Measurements from ENCODE around the gene MTUS2. TPM values are rescaled to one million over a fixed set of nuclear protein-coding genes. Genes with fewer than 3 reads are reported as not detected.
"Not testable (repeated sequence)": the region's sequence is repeated elsewhere in the genome, so short reads cannot be mapped to it uniquely, and the experiment has no call there.

MTUS2 gene
- polyA plus RNA-seq, 4 donors, result 0.74 to 6.2 (median 1.6) TPM

GRCh38 chr13:29281932-29282495, 461.9 kb downstream of the MTUS2 start:
- DNase-seq (ENCODE audit: low read depth in 4 of 4, low spot score in 3 of 4), result no peak

GRCh38 chr13:29284726-29285125, 464.6 kb downstream of the MTUS2 start:
- no peak for DNase-seq (ENCODE audit: low read depth in 4 of 4, low spot score in 3 of 4)

GRCh38 chr13:29287237-29287636, 467.1 kb downstream of the MTUS2 start:
- no peak for DNase-seq (ENCODE audit: low read depth in 4 of 4, low spot score in 3 of 4)

GRCh38 chr13:29292045-29292444, 471.9 kb downstream of the MTUS2 start:
- DNase-seq (ENCODE audit: low read depth in 4 of 4, low spot score in 3 of 4), result no peak

GRCh38 chr13:29294821-29295220, 474.7 kb downstream of the MTUS2 start:
- DNase-seq (ENCODE audit: low read depth in 4 of 4, low spot score in 3 of 4), result no peak

GRCh38 chr13:29301027-29301426, 480.9 kb downstream of the MTUS2 start:
- DNase-seq (ENCODE audit: low read depth in 4 of 4, low spot score in 3 of 4), result no peak

GRCh38 chr13:29304148-29304547, 484.0 kb downstream of the MTUS2 start:
- no peak for DNase-seq (ENCODE audit: low read depth in 4 of 4, low spot score in 3 of 4)

GRCh38 chr13:29310806-29311205, 490.7 kb downstream of the MTUS2 start:
- DNase-seq (ENCODE audit: low read depth in 4 of 4, low spot score in 3 of 4), result no peak

GRCh38 chr13:29315847-29316246, 495.7 kb downstream of the MTUS2 start:
- DNase-seq (ENCODE audit: low read depth in 4 of 4, low spot score in 3 of 4), result no peak

GRCh38 chr13:29317828-29318227, 497.7 kb downstream of the MTUS2 start:
- DNase-seq (ENCODE audit: low read depth in 4 of 4, low spot score in 3 of 4), result no peak

- DNase-seq (ENCODE audit: low read depth in 4 of 4, low spot score in 3 of 4), result no peak
Observed at GRCh38 chr13:29318741-29319140, 498.6 kb downstream of the MTUS2 start.

GRCh38 chr13:29319451-29319850, 499.3 kb downstream of the MTUS2 start:
- DNase-seq (ENCODE audit: low read depth in 4 of 4, low spot score in 3 of 4), result no peak

GRCh38 chr13:29323954-29324353, 503.8 kb downstream of the MTUS2 start:
- no peak for DNase-seq (ENCODE audit: low read depth in 4 of 4, low spot score in 3 of 4)

GRCh38 chr13:29324601-29325000, 504.5 kb downstream of the MTUS2 start:
- no peak for DNase-seq (ENCODE audit: low read depth in 4 of 4, low spot score in 3 of 4)

GRCh38 chr13:29328501-29328900, 508.4 kb downstream of the MTUS2 start:
- DNase-seq (ENCODE audit: low read depth in 4 of 4, low spot score in 3 of 4), result no peak

- no peak for DNase-seq (ENCODE audit: low read depth in 4 of 4, low spot score in 3 of 4)
Observed at GRCh38 chr13:29336356-29336755, 516.2 kb downstream of the MTUS2 start.

- DNase-seq (ENCODE audit: low read depth in 4 of 4, low spot score in 3 of 4), result no peak
Observed at GRCh38 chr13:29339386-29340272, 519.5 kb downstream of the MTUS2 start.

- not testable (repeated sequence) for DNase-seq (ENCODE audit: low read depth in 4 of 4, low spot score in 3 of 4)
Observed at GRCh38 chr13:29345860-29346582, 525.9 kb downstream of the MTUS2 start.

GRCh38 chr13:29355029-29355428, 534.9 kb downstream of the MTUS2 start:
- no peak for DNase-seq (ENCODE audit: low read depth in 4 of 4, low spot score in 3 of 4)

- no peak for DNase-seq (ENCODE audit: low read depth in 4 of 4, low spot score in 3 of 4)
Observed at GRCh38 chr13:29359181-29359580, 539.0 kb downstream of the MTUS2 start.

- no peak for DNase-seq (ENCODE audit: low read depth in 4 of 4, low spot score in 3 of 4)
Observed at GRCh38 chr13:29361716-29362115, 541.6 kb downstream of the MTUS2 start.

Measured in left renal pelvis (tissue), 4 donors.